Measurements from ENCODE around the gene FNDC4. TPM values are rescaled to one million over a fixed set of nuclear protein-coding genes. Genes with fewer than 3 reads are reported as not detected.

The FNDC4 gene
- total RNA-seq, 1 donor from 2014 or later: 2.9 TPM

GRCh38 chr2:27496357-27497287 is 1.6 kb upstream of the FNDC4 start, which contains the start of gene GCKR:
Gene GCKR, plus strand, starts transcription at chr2:27496839. Its CDS starts 66 bp downstream, at chr2:27496905.
- DNase-seq (ENCODE audit: missing footprints) (no peak), ATAC-seq (no peak)
- intact Hi-C loops (cut with DNase I): no loop called here

- no peak for ATAC-seq
- no peak for DNase-seq (ENCODE audit: missing footprints)
- intact Hi-C loops (cut with DNase I): no loop called here
Measured at GRCh38 chr2:27495840-27496356, 898 bp upstream of the FNDC4 start.

GRCh38 chr2:27494284-27494943 is 586 bp downstream of the FNDC4 start:
- intact Hi-C loops (cut with DNase I): loop anchor here (5.0 kb wide), 1 partner anchor 88 kb away; the partner anchor contains the start of gene ZNF512
- ATAC-seq: no peak
- no peak for DNase-seq (ENCODE audit: missing footprints)

GRCh38 chr2:27493948-27494283 is 1.1 kb downstream of the FNDC4 start:
- DNase-seq (ENCODE audit: missing footprints) (no peak), ATAC-seq (no peak)
- intact Hi-C loops (cut with DNase I): loop anchor here (5.0 kb wide), 1 partner anchor 88 kb away; the partner anchor contains the start of gene ZNF512

GRCh38 chr2:27492557-27492956 is 2.4 kb downstream of the FNDC4 start:
- ATAC-seq: no peak
- intact Hi-C loops (cut with DNase I): loop anchor here (5.0 kb wide), 1 partner anchor 90 kb away; the partner anchor contains the start of gene ZNF512

GRCh38 chr2:27489498-27490397 is 5.3 kb downstream of the FNDC4 start, which contains the start of gene IFT172:
Gene IFT172, minus strand, starts transcription at chr2:27489743. Its CDS starts 90 bp downstream, at chr2:27489653.
- peak; percentile 99 for DNase-seq (ENCODE audit: missing footprints)
- intact Hi-C loops (cut with DNase I): loop anchor here (5.0 kb wide), 3 partner anchors 62 to 93 kb away; partner anchors contain the start of genes NRBP1, PPM1G and ZNF512
- peak; percentile 99 for ATAC-seq

More at GRCh38 chr2:27492557-27492956, 2.4 kb downstream of the FNDC4 start:
- DNase-seq (ENCODE audit: missing footprints): no peak

- DNase-seq (ENCODE audit: missing footprints) (no peak), ATAC-seq (peak; percentile 3)
- intact Hi-C loops (cut with DNase I): loop anchor here (5.0 kb wide), 2 partner anchors 62 to 82 kb away; partner anchors contain the start of genes NRBP1 and PPM1G
Measured at GRCh38 chr2:27489118-27489497, 5.9 kb downstream of the FNDC4 start.

GRCh38 chr2:27485496-27485895 is 9.5 kb downstream of the FNDC4 start:
- intact Hi-C loops (cut with DNase I): loop anchor here (5.0 kb wide), 2 partner anchors 58 to 78 kb away; partner anchors contain the start of genes NRBP1 and PPM1G
- DNase-seq (ENCODE audit: missing footprints): no peak
- no peak for ATAC-seq

- intact Hi-C loops (cut with DNase I): no loop called here
- ATAC-seq (no peak), DNase-seq (ENCODE audit: missing footprints) (no peak)
Measured at GRCh38 chr2:27471961-27472360, 23.0 kb downstream of the FNDC4 start.

GRCh38 chr2:27464443-27464842 is 30.6 kb downstream of the FNDC4 start:
- intact Hi-C loops (cut with DNase I): no loop called here
- ATAC-seq (no peak), DNase-seq (ENCODE audit: missing footprints) (no peak)

GRCh38 chr2:27461118-27461517 is 33.9 kb downstream of the FNDC4 start:
- intact Hi-C loops (cut with DNase I): no loop called here
- DNase-seq (ENCODE audit: missing footprints): no peak
- ATAC-seq: peak; percentile 23

GRCh38 chr2:27453968-27454367 is 41.0 kb downstream of the FNDC4 start:
- DNase-seq (ENCODE audit: missing footprints): no peak
- ATAC-seq: peak; percentile 13
- intact Hi-C loops (cut with DNase I): no loop called here

- DNase-seq (ENCODE audit: missing footprints) (no peak), ATAC-seq (no peak)
- intact Hi-C loops (cut with DNase I): no loop called here
Measured at GRCh38 chr2:27451095-27451494, 43.9 kb downstream of the FNDC4 start.

GRCh38 chr2:27448381-27448780 is 46.6 kb downstream of the FNDC4 start:
- intact Hi-C loops (cut with DNase I): no loop called here
- no peak for DNase-seq (ENCODE audit: missing footprints)
- ATAC-seq: no peak

GRCh38 chr2:27446057-27446456 is 48.9 kb downstream of the FNDC4 start:
- ATAC-seq (no peak), DNase-seq (ENCODE audit: missing footprints) (no peak)
- intact Hi-C loops (cut with DNase I): no loop called here

GRCh38 chr2:27445615-27446014 is 49.4 kb downstream of the FNDC4 start:
- intact Hi-C loops (cut with DNase I): no loop called here
- no peak for ATAC-seq
- DNase-seq (ENCODE audit: missing footprints): no peak

- intact Hi-C loops (cut with DNase I): no loop called here
- DNase-seq (ENCODE audit: missing footprints) (no peak), ATAC-seq (no peak)
Measured at GRCh38 chr2:27445155-27445554, 49.8 kb downstream of the FNDC4 start.

GRCh38 chr2:27442920-27443282 is 52.1 kb downstream of the FNDC4 start:
- peak; percentile 21 for ATAC-seq

More at GRCh38 chr2:27442920-27443282, 52.1 kb downstream of the FNDC4 start:
- no peak for DNase-seq (ENCODE audit: missing footprints)
- intact Hi-C loops (cut with DNase I): no loop called here

Data from Right ventricle myocardium inferior (tissue), 1 donor.